Cardiac fibroblast (primary cell): Measurements from ENCODE around the gene OPN4.

ENCODE experiments used
- DNase-seq, 2 donors: peaks; one replicate each; pipeline versions ENCODE4 v3.0.0 to v3.0.0-alpha.2; 2010; ENCODE audit warnings: low read depth in 2 of 2
- H3K4me3 ChIP-seq, 2 donors: replicated peaks in 1 of 2; 1 replicate in 1 of 2; 2 replicates in 1 of 2; pipeline ENCODE4 v1.5.1; 2011; ENCODE audit warnings: low read depth in 2 of 2, low read length in 2 of 2, mild to moderate bottlenecking in 2 of 2, moderate library complexity in 1 of 2
- CTCF ChIP-seq: IDR thresholded peaks from one replicate; pipeline ENCODE4 v1.5.1; 2011; ENCODE audit warnings: low read depth, mild to moderate bottlenecking, low read length, inconsistent platforms

OPN4 gene

GRCh38 chr10:86705139-86705538 is 50.8 kb downstream of the OPN4 start:
- H3K4me3 ChIP-seq: no peak overlapping the region
- no peak for DNase-seq
- TF ChIP-seq CTCF: no peak

GRCh38 chr10:86705905-86706304 is 51.6 kb downstream of the OPN4 start:
- no peak for DNase-seq
- H3K4me3 ChIP-seq: no peak overlapping the region
- no peak for TF ChIP-seq CTCF

- TF ChIP-seq CTCF: no peak
- no peak overlapping the region for H3K4me3 ChIP-seq
- no peak for DNase-seq
Observed at GRCh38 chr10:86706401-86706841, 52.1 kb downstream of the OPN4 start.

GRCh38 chr10:86706977-86707376 is 52.6 kb downstream of the OPN4 start:
- H3K4me3 ChIP-seq: no peak overlapping the region
- no peak for TF ChIP-seq CTCF
- no peak for DNase-seq

- TF ChIP-seq CTCF: no peak
- H3K4me3 ChIP-seq: no peak overlapping the region
- no peak for DNase-seq
Observed at GRCh38 chr10:86707505-86707904, 53.2 kb downstream of the OPN4 start.

- no peak for TF ChIP-seq CTCF
- DNase-seq: no peak
- H3K4me3 ChIP-seq: no peak overlapping the region
Observed at GRCh38 chr10:86708068-86708782, 53.9 kb downstream of the OPN4 start.

GRCh38 chr10:86708783-86709380 is 54.5 kb downstream of the OPN4 start:
- DNase-seq: no peak
- TF ChIP-seq CTCF: no peak

More at GRCh38 chr10:86708783-86709380, 54.5 kb downstream of the OPN4 start:
- no peak overlapping the region for H3K4me3 ChIP-seq
